ENCODE data around the gene USHBP1. TPM values are rescaled to one million over a fixed set of nuclear protein-coding genes. Genes with fewer than 3 reads are reported as not detected.

Gene USHBP1
- total RNA-seq, 1 donor from 2014 or later, result not detected

- no peaks in the 10 kb centered on the region for H3K36me3 Mint-ChIP-seq (ENCODE audit: unreplicated experiment)
- no peak overlapping the region for H3K27ac Mint-ChIP-seq (ENCODE audit: unreplicated experiment)
Measured at GRCh38 chr19:17289489-17289888, 24.9 kb upstream of the USHBP1 start.

GRCh38 chr19:17286752-17287151 is 22.2 kb upstream of the USHBP1 start:
- Mint-ChIP-seq H3K9me3 (ENCODE audit: unreplicated experiment) (no peaks in the 10 kb centered on the region), H3K27ac (ENCODE audit: unreplicated experiment) (no peak overlapping the region), H3K36me3 (ENCODE audit: unreplicated experiment) (no peaks in the 10 kb centered on the region), H3K4me3 (ENCODE audit: unreplicated experiment) (no peak overlapping the region), H3K4me1 (ENCODE audit: unreplicated experiment) (peaks cover 6% of the 10 kb centered on the region), H3K27me3 (ENCODE audit: unreplicated experiment) (no peaks in the 10 kb centered on the region)
- TF ChIP-seq, protein P1, sequence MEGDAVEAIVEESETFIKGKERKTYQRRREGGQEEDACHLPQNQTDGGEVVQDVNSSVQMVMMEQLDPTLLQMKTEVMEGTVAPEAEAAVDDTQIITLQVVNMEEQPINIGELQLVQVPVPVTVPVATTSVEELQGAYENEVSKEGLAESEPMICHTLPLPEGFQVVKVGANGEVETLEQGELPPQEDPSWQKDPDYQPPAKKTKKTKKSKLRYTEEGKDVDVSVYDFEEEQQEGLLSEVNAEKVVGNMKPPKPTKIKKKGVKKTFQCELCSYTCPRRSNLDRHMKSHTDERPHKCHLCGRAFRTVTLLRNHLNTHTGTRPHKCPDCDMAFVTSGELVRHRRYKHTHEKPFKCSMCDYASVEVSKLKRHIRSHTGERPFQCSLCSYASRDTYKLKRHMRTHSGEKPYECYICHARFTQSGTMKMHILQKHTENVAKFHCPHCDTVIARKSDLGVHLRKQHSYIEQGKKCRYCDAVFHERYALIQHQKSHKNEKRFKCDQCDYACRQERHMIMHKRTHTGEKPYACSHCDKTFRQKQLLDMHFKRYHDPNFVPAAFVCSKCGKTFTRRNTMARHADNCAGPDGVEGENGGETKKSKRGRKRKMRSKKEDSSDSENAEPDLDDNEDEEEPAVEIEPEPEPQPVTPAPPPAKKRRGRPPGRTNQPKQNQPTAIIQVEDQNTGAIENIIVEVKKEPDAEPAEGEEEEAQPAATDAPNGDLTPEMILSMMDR (IDR thresholded peaks at IDR 0.05), result no peak
- DNase-seq (ENCODE audit: extremely low spot score, unreplicated experiment), result no peak

More at GRCh38 chr19:17289489-17289888, 24.9 kb upstream of the USHBP1 start:
- peak; percentile 89 for DNase-seq (ENCODE audit: extremely low spot score, unreplicated experiment)
- H3K4me1 Mint-ChIP-seq (ENCODE audit: unreplicated experiment), result peaks cover 10% of the 10 kb centered on the region
- TF ChIP-seq, protein P1 (IDR thresholded peaks at IDR 0.05), result no peak
- H3K27me3 Mint-ChIP-seq (ENCODE audit: unreplicated experiment), result no peaks in the 10 kb centered on the region
- no peaks in the 10 kb centered on the region for H3K9me3 Mint-ChIP-seq (ENCODE audit: unreplicated experiment)
- no peak overlapping the region for H3K4me3 Mint-ChIP-seq (ENCODE audit: unreplicated experiment)

GRCh38 chr19:17286263-17286662 is 21.7 kb upstream of the USHBP1 start:
- TF ChIP-seq, protein P1 (IDR thresholded peaks at IDR 0.05), result no peak
- Mint-ChIP-seq H3K36me3 (ENCODE audit: unreplicated experiment) (no peaks in the 10 kb centered on the region), H3K9me3 (ENCODE audit: unreplicated experiment) (no peaks in the 10 kb centered on the region)

GRCh38 chr19:17285415-17286135 is 21.0 kb upstream of the USHBP1 start:
- Mint-ChIP-seq H3K27ac (ENCODE audit: unreplicated experiment) (no peak overlapping the region), H3K4me3 (ENCODE audit: unreplicated experiment) (no peak overlapping the region), H3K27me3 (ENCODE audit: unreplicated experiment) (no peaks in the 10 kb centered on the region), H3K4me1 (ENCODE audit: unreplicated experiment) (peaks cover 6% of the 10 kb centered on the region), H3K9me3 (ENCODE audit: unreplicated experiment) (no peaks in the 10 kb centered on the region), H3K36me3 (ENCODE audit: unreplicated experiment) (no peaks in the 10 kb centered on the region)
- TF ChIP-seq, protein P1 (IDR thresholded peaks at IDR 0.05), result no peak
- DNase-seq (ENCODE audit: extremely low spot score, unreplicated experiment), result no peak

More at GRCh38 chr19:17286263-17286662, 21.7 kb upstream of the USHBP1 start:
- H3K4me3 Mint-ChIP-seq (ENCODE audit: unreplicated experiment), result no peak overlapping the region
- no peak for DNase-seq (ENCODE audit: extremely low spot score, unreplicated experiment)
- H3K27me3 Mint-ChIP-seq (ENCODE audit: unreplicated experiment), result no peaks in the 10 kb centered on the region
- peaks cover 6% of the 10 kb centered on the region for H3K4me1 Mint-ChIP-seq (ENCODE audit: unreplicated experiment)
- H3K27ac Mint-ChIP-seq (ENCODE audit: unreplicated experiment), result no peak overlapping the region

DNA sequence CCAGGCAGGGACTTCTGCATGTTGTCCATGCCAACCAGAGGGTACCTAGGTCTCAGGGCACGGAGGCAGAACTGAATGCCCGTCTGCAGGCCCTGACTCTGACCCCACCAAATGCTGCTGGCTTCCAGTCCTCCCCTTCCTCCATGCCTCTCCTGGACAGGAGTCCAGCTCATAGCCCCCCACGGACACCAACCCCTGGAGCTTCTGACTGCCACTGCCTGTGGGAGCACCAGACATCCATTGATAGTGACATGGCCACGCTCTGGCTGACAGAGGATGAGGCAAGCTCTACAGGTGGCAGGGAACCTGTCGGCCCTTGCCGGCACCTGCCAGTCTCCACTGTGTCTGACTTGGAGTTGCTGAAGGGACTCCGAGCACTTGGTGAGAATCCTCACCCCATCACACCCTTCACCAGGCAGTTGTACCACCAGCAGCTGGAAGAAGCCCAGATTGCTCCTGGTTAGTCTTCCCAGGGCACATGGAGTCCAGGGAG is 19.0 kb upstream of the USHBP1 start:
- Mint-ChIP-seq H3K27ac (ENCODE audit: unreplicated experiment) (no peak overlapping the region), H3K27me3 (ENCODE audit: unreplicated experiment) (no peaks in the 10 kb centered on the region), H3K9me3 (ENCODE audit: unreplicated experiment) (no peaks in the 10 kb centered on the region), H3K4me3 (ENCODE audit: unreplicated experiment) (no peak overlapping the region), H3K36me3 (ENCODE audit: unreplicated experiment) (no peaks in the 10 kb centered on the region), H3K4me1 (ENCODE audit: unreplicated experiment) (peaks cover 3% of the 10 kb centered on the region)
- TF ChIP-seq, protein P1 (IDR thresholded peaks at IDR 0.05), result no peak
- no peak for DNase-seq (ENCODE audit: extremely low spot score, unreplicated experiment)

All from osteocyte (in vitro differentiated cells).